Hepatocyte (in vitro differentiated cells): Measurements from ENCODE around the gene MAP1A.

Source experiments
- EZH2 ChIP-seq: fragments of 200-600 bp; sonication (generic); IDR thresholded peaks from 2 replicates; pipeline ENCODE4 v1.6.1; 2016; ENCODE audit warnings: antibody characterized with exemption, mild to moderate bottlenecking, borderline replicate concordance
- EZH2phosphoT487 ChIP-seq: fragments of 200-600 bp; sonication (generic); IDR thresholded peaks from one replicate; pipeline ENCODE4 v1.6.1; 2018; ENCODE audit warnings: antibody characterized with exemption, mild to moderate bottlenecking, low read depth, moderate library complexity; ENCODE audit not compliant: unreplicated experiment, severe bottlenecking
- TF ChIP-seq, protein P1 (sequence below): fragments of 200-600 bp; sonication (generic); IDR thresholded peaks from 2 replicates; pipeline ENCODE4 v1.5.1; 2016; ENCODE audit warnings: antibody characterized with exemption, mild to moderate bottlenecking; ENCODE audit not compliant: poor library complexity

DNA sequence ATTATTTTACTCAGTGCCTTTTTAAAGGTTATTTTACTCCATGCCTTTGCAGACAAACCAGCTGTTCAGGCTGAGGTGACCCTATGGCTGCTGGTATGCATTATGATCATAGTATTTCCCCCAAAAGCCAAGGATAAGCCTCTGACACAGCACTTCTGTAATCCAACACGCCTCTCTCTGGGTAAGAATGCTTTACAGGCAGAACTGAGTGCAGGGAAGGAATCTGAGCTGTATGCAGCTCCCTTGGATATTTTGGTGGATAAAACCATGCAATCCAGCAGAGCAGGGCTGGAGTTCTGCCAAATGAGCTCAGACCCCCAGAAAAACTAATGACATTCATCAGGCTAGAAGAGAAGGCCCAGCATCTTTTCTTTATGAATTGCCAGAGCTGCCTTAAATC, 11.7 kb upstream of the MAP1A start:
- TF ChIP-seq, protein P1, sequence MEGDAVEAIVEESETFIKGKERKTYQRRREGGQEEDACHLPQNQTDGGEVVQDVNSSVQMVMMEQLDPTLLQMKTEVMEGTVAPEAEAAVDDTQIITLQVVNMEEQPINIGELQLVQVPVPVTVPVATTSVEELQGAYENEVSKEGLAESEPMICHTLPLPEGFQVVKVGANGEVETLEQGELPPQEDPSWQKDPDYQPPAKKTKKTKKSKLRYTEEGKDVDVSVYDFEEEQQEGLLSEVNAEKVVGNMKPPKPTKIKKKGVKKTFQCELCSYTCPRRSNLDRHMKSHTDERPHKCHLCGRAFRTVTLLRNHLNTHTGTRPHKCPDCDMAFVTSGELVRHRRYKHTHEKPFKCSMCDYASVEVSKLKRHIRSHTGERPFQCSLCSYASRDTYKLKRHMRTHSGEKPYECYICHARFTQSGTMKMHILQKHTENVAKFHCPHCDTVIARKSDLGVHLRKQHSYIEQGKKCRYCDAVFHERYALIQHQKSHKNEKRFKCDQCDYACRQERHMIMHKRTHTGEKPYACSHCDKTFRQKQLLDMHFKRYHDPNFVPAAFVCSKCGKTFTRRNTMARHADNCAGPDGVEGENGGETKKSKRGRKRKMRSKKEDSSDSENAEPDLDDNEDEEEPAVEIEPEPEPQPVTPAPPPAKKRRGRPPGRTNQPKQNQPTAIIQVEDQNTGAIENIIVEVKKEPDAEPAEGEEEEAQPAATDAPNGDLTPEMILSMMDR: no peak
- TF ChIP-seq EZH2phosphoT487 (no peak), EZH2 (no peak)
